IPS DF 6.9 (cell line): Measurements from ENCODE around the gene STK31.
"Not testable (repeated sequence)": the region's sequence is repeated elsewhere in the genome, so short reads cannot be mapped to it uniquely, and the experiment has no call there.

Experiments
- DNase-seq: peaks from one replicate; pipeline ENCODE4 v3.0.0-alpha.2; 2013; ENCODE audit warnings: low read depth, low spot score
- H3K27ac ChIP-seq: one replicate; pipeline ENCODE4 v1.5.1; 2013; ENCODE audit warnings: low read length, control low read depth
- H3K27me3 ChIP-seq: 2 replicates; pipeline ENCODE4 v1.6.1; 2013; ENCODE audit warnings: mild to moderate bottlenecking, low read length; ENCODE audit not compliant: control insufficient read depth, insufficient read depth
- H3K36me3 ChIP-seq: 2 replicates; pipeline ENCODE4 v1.6.1; 2013; ENCODE audit warnings: low read length; ENCODE audit not compliant: control insufficient read depth, insufficient read depth
- H3K4me1 ChIP-seq: 2 replicates; pipeline ENCODE4 v1.6.1; 2013; ENCODE audit warnings: low read length; ENCODE audit not compliant: control insufficient read depth, insufficient read depth
- H3K4me3 ChIP-seq: 2 replicates; pipeline ENCODE4 v1.5.1; 2013; ENCODE audit warnings: mild to moderate bottlenecking, low read length
- H3K9me3 ChIP-seq: 2 replicates; pipeline ENCODE4 v1.6.1; 2013; ENCODE audit warnings: low read length, inconsistent platforms; ENCODE audit not compliant: control insufficient read depth, insufficient read depth
- WGBS: extraction: QIAGEN DNeasy Blood & Tissue Kit; methylation state at CpG from one replicate; pipeline ENCODE4 v1.1.7; 2013; ENCODE audit warnings: mixed read lengths, missing lambda C conversion rate; ENCODE audit not compliant: insufficient read length, insufficient coverage; 5-methylcytosine and 5-hydroxymethylcytosine counted together

STK31 gene

GRCh38 chr7:23863209-23863787 is 153.3 kb downstream of the STK31 start:
- Histone ChIP-seq H3K4me3 (no peak overlapping the region), H3K9me3 (no peaks in the 10 kb centered on the region), H3K27me3 (no peaks in the 10 kb centered on the region), H3K27ac (no peak overlapping the region), H3K36me3 (no peaks in the 10 kb centered on the region), H3K4me1 (no peaks in the 10 kb centered on the region)
- DNase-seq, result peak; percentile 13
- WGBS, result no CpG with 5 or more reads among the region's 1 CpG

GRCh38 chr7:23864973-23865372 is 155.0 kb downstream of the STK31 start:
- WGBS, result no CpG with 5 or more reads among the region's 3 CpGs
- Histone ChIP-seq H3K27me3 (no peaks in the 10 kb centered on the region), H3K27ac (no peak overlapping the region), H3K9me3 (no peaks in the 10 kb centered on the region), H3K36me3 (no peaks in the 10 kb centered on the region), H3K4me1 (no peaks in the 10 kb centered on the region), H3K4me3 (no peak overlapping the region)
- DNase-seq, result no peak

GRCh38 chr7:23873306-23873705 is 163.3 kb downstream of the STK31 start:
- Histone ChIP-seq H3K36me3 (no peaks in the 10 kb centered on the region), H3K27me3 (no peaks in the 10 kb centered on the region), H3K9me3 (no peaks in the 10 kb centered on the region), H3K4me1 (no peaks in the 10 kb centered on the region), H3K27ac (no peak overlapping the region), H3K4me3 (no peak overlapping the region)
- DNase-seq, result no peak
- no CpG with 5 or more reads among the region's 1 CpG for WGBS

GRCh38 chr7:23876526-23876925 is 166.5 kb downstream of the STK31 start:
- H3K27ac ChIP-seq, H3K9me3 ChIP-seq, DNase-seq, H3K27me3 ChIP-seq, H3K4me1 ChIP-seq, H3K4me3 ChIP-seq, H3K36me3 ChIP-seq: not testable (repeated sequence)
- WGBS, result no CpG with 5 or more reads among the region's 3 CpGs
